ENCODE results near the gene WDR35.

DNA sequence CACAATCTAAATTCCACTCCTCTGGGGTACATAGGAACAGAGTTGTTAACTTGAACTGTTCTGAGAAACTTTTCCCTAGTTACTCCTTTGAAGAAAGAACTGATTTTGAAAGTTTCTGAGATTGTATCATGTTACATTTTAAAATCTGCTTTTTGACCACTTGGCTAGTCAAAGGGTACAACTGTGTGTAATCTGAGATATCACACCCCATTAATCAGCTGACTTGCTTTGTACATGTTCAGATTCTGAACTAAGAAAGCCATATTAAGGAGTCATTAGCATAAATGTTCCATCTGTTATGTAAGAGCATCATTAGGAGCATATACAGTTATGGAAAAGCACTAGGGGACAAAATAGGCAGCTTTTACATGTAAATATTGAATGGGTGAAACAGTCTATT is 3.8 kb upstream of the WDR35 start:
- TF ChIP-seq POLR2A (IDR thresholded peaks at IDR 0.05; ENCODE audit: low read length) = no peak
- TF ChIP-seq GATA1 (IDR thresholded peaks at IDR 0.05; ENCODE audit: low read depth, low read length) = no peak
